NCI-H2196 (cell line): ENCODE results near the gene PADI6.
A peak's percentile ranks its signal among the peaks of the same experiment; 100 is the strongest.

Experiments used
- DNase-seq: peaks from one replicate; lab custom pipeline; 2025; ENCODE audit not compliant: unreplicated experiment; lab: John Stamatoyannopoulos, UW

PADI6 gene

DNA sequence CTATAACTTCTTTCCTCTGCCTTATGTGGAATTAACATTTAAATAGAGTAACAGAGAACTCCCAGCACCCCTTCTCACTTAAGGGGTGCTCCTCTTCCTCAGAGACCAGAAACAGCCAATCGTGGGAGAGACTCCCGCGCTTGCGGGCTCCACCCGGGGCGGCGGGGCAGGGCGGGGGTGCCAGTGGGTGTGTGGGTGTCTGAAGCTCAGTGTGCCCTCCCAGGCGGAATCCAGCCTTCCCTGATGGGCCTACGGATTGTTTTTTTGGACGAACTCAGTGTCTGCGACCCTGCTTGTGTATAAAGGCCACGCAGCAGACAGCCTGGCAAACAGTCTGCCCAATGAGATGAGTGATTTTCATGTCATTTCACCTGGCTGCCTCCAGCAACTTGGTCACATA, 61.3 kb downstream of the PADI6 start:
- no peak for DNase-seq

DNA sequence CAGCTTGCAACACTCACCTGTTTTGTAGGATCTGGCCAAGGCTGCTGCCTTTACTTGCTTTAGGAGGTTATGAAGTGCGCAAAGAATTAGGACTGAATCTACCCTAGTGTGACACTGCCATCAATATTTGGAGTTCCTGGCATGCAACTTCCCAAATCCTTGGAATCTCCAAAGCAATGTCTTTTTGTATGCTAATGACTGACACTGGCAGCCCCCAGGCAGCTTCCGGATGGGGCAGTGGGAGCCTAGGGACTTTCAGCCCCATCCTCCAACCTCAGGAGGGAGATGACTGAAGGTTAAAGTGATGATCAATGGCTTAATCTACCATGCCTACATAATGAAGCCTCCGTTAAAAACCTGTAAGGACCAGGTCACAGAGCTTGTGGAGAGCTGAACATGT, 62.0 kb downstream of the PADI6 start:
- DNase-seq, result no peak

- DNase-seq, result no peak
Observed at GRCh38 chr1:17434601-17435000, 62.6 kb downstream of the PADI6 start.

DNA sequence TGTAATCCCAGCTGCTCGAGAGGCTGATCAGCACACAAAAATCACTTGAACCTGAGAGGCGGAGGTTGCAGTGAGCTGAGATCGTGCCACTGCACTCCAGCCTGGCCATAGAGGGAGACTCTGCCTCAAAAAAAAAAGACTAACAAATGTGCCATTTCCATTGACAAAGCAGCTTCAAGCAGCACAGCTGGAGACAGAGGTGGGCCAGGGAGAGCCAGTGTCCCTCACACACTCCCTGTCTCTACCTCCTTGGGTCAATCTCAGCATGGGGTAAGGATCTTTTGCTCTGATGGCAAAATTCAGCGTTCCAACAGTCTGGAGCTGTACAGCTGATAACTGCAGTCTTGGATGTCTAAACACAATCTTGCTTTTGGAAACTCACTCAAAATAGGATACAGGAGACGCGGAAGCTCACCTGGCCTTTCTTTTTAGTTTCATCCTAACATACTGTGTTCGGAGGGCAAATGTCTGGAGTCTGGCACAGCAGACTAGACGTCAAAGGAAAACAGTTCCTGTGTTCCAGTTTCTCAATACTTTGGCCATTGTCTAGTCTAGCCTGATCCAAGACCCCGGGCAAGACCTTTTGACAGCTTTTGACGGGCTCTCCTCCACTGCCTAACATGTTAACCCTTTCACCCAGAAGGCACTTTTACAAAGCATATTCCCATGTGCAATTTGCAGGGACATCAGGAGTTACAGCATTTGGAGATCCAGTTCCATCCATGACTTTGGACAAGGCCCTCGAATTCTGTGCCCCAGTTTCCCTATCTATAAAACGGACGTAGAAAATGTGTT, 64.6 kb downstream of the PADI6 start:
- DNase-seq, result no peak

DNA sequence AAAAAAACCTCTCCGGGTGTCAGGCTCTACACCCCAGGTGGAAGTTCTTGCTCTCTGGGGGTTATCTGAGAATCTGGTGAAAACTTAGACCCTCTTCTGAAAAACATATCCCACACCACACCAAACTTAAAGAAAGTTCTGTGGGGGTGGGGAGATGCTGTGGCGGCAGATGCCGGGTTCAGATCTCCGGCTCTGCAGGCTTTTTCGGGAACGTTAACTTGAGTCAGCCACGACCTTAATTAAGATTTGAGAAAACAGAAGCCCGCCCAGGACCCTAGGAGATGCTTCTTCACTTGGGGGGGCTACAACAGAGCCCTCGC, 65.2 kb downstream of the PADI6 start:
- no peak for DNase-seq

GRCh38 chr1:17437580-17438317, 65.8 kb downstream of the PADI6 start:
- DNase-seq, result peak; percentile 73

- DNase-seq, result peak; percentile 62
Observed at GRCh38 chr1:17438318-17439249, 66.6 kb downstream of the PADI6 start.

DNA sequence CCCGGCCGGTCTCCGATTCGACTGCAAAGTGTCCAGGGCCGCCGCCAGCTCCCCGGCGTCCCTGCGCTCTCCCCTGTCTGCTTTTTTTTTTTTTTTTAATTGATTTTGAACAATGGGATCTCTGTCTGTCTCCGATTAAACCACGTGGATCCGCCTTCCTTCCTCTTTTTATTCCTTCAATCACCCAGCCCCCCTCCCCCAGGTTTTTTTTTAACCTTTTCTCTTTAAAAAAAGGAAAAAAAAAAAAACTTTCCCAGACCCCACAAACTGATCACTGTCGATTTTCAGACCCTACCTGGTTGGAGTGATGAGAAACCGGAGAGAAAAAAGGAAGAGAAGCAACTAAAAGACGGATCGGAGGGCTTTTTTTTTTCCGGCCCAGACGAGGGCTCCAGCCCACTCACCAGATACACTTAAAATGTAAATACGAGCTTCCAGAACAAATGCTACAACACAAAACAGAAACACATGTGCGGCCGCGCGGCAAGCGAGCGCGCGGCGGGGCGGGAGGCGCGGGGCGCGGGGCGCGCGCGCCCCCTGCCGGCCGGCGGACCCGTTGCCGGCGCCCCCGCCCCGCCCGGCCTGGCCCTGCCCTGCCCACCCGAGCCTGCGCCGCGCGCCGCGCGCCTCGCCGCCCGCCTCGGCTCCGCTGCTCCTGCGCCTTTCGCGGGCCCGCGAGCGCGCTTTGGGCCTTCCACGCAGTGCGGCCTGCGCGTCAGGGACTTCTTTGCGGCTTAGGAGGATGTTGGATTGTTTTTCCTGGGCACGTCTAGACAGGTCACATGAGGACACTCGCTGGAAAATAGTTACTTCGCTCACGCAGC, 67.5 kb downstream of the PADI6 start, which contains the start of gene RCC2:
TSS of gene RCC2 (minus strand) at position 428 of the 824 bp plus-strand sequence. CDS start 1,163 bp downstream, outside the sequence.
- peak; percentile 74 for DNase-seq

DNA sequence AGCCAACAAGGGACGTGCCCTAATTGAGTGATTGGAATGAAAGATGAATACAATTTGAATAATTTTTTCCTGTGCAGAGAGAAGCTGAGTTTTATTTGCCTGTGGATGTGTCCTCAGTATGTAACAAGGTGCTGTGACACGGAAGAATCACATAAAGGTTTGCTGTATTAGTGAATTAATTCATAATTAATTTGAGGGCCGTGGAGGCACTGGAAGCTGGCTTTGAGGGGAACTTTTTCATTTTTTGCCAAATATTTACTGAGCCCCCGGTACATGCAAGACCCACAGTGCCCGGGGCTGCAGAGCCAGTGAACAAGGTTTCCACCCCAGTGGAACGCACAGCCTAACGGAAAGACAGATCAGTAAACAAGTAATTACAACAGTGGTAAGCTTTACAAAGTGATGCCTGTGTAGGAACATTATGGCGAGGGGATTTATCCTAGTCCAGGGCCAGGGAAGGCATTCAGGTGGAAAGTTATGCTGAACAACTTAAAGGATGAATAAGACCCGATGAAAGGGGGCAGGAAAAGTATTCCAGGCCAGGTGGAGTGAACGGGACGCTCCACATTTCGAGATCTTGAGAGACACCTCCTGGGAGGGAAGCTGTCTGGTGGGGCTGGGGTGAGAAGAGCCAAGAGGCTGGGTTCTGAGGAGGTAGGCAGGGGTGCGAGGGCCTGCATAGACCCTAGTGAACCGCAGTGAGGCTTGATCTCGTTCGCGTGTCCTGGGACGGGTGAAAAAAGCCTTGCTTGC, 68.3 kb downstream of the PADI6 start:
- DNase-seq, result no peak

DNA sequence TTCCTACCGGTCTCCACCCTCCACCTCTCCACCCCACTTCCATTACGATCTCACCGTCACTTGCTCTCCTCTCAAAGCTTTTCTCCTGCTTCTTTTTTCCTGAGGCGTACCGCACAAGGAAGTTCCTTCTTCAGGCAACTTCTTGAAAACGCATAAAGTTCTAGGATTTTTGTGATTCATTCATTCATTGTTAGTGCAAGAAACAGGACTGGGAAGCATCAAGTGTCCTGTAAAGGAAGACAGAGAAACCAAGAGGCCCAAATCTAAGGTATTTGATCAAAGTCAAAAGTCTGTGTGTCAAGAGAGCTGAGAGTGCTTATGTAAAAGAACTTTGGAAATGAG, 68.8 kb downstream of the PADI6 start:
- DNase-seq, result no peak

GRCh38 chr1:17441265-17441992, 69.4 kb downstream of the PADI6 start:
- DNase-seq, result peak; percentile 34

DNA sequence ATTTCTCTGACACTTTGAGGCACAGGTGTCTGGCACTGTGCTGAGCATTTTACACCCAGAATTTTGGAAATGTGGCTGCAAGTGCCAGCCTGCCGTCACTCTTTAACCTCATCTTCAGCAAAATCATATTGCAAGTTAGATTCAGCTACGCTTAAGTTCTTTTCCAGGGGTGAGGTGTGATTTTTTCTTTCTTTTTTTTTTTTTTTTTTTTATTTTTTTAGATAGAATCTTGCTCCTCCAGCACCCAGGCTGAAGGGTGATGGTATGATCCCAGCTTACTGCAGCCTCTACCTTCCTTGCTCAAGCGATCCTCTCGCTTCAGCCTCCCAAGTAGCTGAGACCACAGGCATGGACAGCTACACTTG, 70.0 kb downstream of the PADI6 start:
- DNase-seq, result no peak

GRCh38 chr1:17442841-17443240, 70.8 kb downstream of the PADI6 start:
- DNase-seq, result no peak

GRCh38 chr1:17447501-17447992, 75.6 kb downstream of the PADI6 start:
- no peak for DNase-seq
